B cell (primary cell): ENCODE measurements around the gene SUSD3. TPM values are rescaled to one million over a fixed set of nuclear protein-coding genes. Genes with fewer than 3 reads are reported as not detected.

Experiments
- ATAC-seq: fragments of 200-7000 bp; cut with Tn5 transposase; one replicate; pipeline ENCODE4 v1.10.0; 2021; ENCODE audit warnings: low read depth, mild to moderate bottlenecking, moderate number of reproducible peaks, moderate library complexity
- CTCF ChIA-PET: fragments of 350-600 bp; sonication (Branson Sonifier 250); formaldehyde crosslinking; loops from one replicate; lab custom pipeline; 2021; ENCODE audit warnings: antibody characterized with exemption, inconsistent platforms; lab: Charles Lee
- POLR2A ChIA-PET: fragments of 350-600 bp; sonication (Branson Sonifier 250); formaldehyde crosslinking; loops from one replicate; lab custom pipeline; 2021; ENCODE audit warnings: antibody characterized with exemption; lab: Charles Lee
- DNase-seq: peaks from one replicate; pipeline ENCODE4 v3.0.0; 2013
- H2AFZ ChIP-seq: 2 replicates; pipeline ENCODE4 v1.6.1; 2012; ENCODE audit warnings: mild to moderate bottlenecking, low read depth, low read length; ENCODE audit not compliant: insufficient read depth, poor library complexity, severe bottlenecking
- H3K27ac ChIP-seq, 2 donors: 1 replicate in 1 of 2; 2 replicates in 1 of 2; pipeline ENCODE4 v1.5.1; 2012 to 2013; ENCODE audit warnings: low read length in 2 of 2, mild to moderate bottlenecking in 2 of 2, moderate library complexity in 1 of 2
- H3K27me3 ChIP-seq, 4 experiments: fragments of 200-600 bp in 1 of 4; sonication (generic) in 1 of 4; replicated peaks in 1 of 4; 1 replicate in 2 of 4; 2 replicates in 2 of 4; pipeline versions ENCODE4 v1.6.1 to v1.7.0; 2013 to 2016; ENCODE audit warnings: low read length in 3 of 4, mild to moderate bottlenecking in 2 of 4, mixed read lengths in 1 of 4, moderate library complexity in 1 of 4; ENCODE audit not compliant: insufficient read depth in 4 of 4, control insufficient read depth in 3 of 4; ENCODE audit errors: control extremely low read depth in 1 of 4
- H3K36me3 ChIP-seq, 2 experiments: replicated peaks in 1 of 2; 1 replicate in 1 of 2; 2 replicates in 1 of 2; pipeline versions ENCODE4 v1.6.1 to v1.7.1; 2013; ENCODE audit warnings: low read length in 1 of 2; ENCODE audit not compliant: insufficient read depth in 2 of 2, control insufficient read depth in 1 of 2; ENCODE audit errors: control extremely low read depth in 1 of 2, extremely low read depth in 1 of 2
- H3K4me1 ChIP-seq, 2 donors: fragments of 200-600 bp in 1 of 2; sonication (generic) in 1 of 2; 1 replicate in 1 of 2; 2 replicates in 1 of 2; pipeline versions ENCODE4 v1.5.1 to v1.6.1; 2013 to 2017; ENCODE audit warnings: low read length in 2 of 2; ENCODE audit not compliant: control insufficient read depth in 2 of 2, insufficient read depth in 2 of 2
- H3K4me2 ChIP-seq: replicated peaks from 2 replicates; pipeline ENCODE3; 2012; ENCODE audit warnings: mild to moderate bottlenecking, low read depth, low read length; ENCODE audit not compliant: poor library complexity, severe bottlenecking
- H3K4me3 ChIP-seq, 5 experiments: fragments of 200-600 bp in 1 of 5; sonication (generic) in 1 of 5; 1 replicate in 3 of 5; 2 replicates in 2 of 5; pipeline versions ENCODE4 v1.5.1 to v1.7.0; 2011 to 2016; ENCODE audit warnings: low read length in 4 of 5, mild to moderate bottlenecking in 4 of 5, low read depth in 2 of 5, control low read depth in 1 of 5, moderate library complexity in 1 of 5; ENCODE audit not compliant: insufficient read depth in 1 of 5; ENCODE audit errors: control extremely low read depth in 1 of 5, extremely low read depth in 1 of 5
- H3K79me2 ChIP-seq: fragments of 200-600 bp; sonication (generic); one replicate; pipeline ENCODE4 v1.6.0; 2016; ENCODE audit warnings: low read length; ENCODE audit not compliant: control insufficient read depth, insufficient read depth
- H3K9ac ChIP-seq: fragments of 200-600 bp; sonication (generic); 2 replicates; pipeline ENCODE4 v1.6.1; 2017; ENCODE audit warnings: mild to moderate bottlenecking, low read length, moderate library complexity
- H3K9me3 ChIP-seq, 3 donors: one replicate each; pipeline versions ENCODE4 v1.6.1 to v1.7.1; 2013; ENCODE audit warnings: low read length in 2 of 3; ENCODE audit not compliant: control insufficient read depth in 2 of 3, insufficient read depth in 1 of 3; ENCODE audit errors: control extremely low read depth in 1 of 3
- H4K20me1 ChIP-seq: 2 replicates; pipeline ENCODE4 v1.6.0; 2012; ENCODE audit warnings: mild to moderate bottlenecking, low read length; ENCODE audit not compliant: insufficient read depth, control insufficient read depth, poor library complexity, severe bottlenecking
- H3K27ac Mint-ChIP-seq: one replicate; pipeline ENCODE4 v1.8.0; 2021; ENCODE audit warnings: mixed read lengths
- H3K27me3 Mint-ChIP-seq: one replicate; pipeline ENCODE4 v1.8.0; 2021; ENCODE audit warnings: mixed read lengths
- H3K4me1 Mint-ChIP-seq: one replicate; pipeline ENCODE4 v1.8.0; 2021; ENCODE audit warnings: mixed read lengths
- H3K4me3 Mint-ChIP-seq: one replicate; pipeline ENCODE4 v1.8.0; 2021; ENCODE audit warnings: mixed read lengths
- H3K9me3 Mint-ChIP-seq: one replicate; pipeline ENCODE4 v1.8.0; 2022; ENCODE audit warnings: mixed read lengths; ENCODE audit not compliant: insufficient read depth
- EZH2 ChIP-seq: IDR thresholded peaks from 2 replicates; pipeline ENCODE4 v1.6.1; 2012; ENCODE audit warnings: borderline replicate concordance, low read depth, mild to moderate bottlenecking, moderate library complexity, low read length; ENCODE audit not compliant: insufficient read depth, poor library complexity, severe bottlenecking
- WGBS: methylation state at CpG from one replicate; pipeline ENCODE4 v1.1.5; 2013; ENCODE audit warnings: missing lambda C conversion rate; ENCODE audit not compliant: insufficient coverage; 5-methylcytosine and 5-hydroxymethylcytosine counted together
- intact Hi-C: fragments of 100-400 bp; cut with micrococcal nuclease; formaldehyde crosslinking; loops from one replicate; pipeline ENCODE4 v1.10.0; 2022
- polyA plus RNA-seq: library from polyadenylated mRNA; depleted of rRNA; stranded (reverse); fragments of >200 nt; gene quantifications from 2 replicates; pipeline ENCODE4 v1.2.3, GENCODE V29; 2012
- total RNA-seq, 2 donors: library from RNA; stranded (reverse); fragments of 120-200 nt in 1 of 2; gene quantifications; 1 replicate in 1 of 2; 2 replicates in 1 of 2; pipeline versions ENCODE4 v1.2.3 to v1.2.4, GENCODE V29; 2013 to 2022
- TF ChIP-seq, protein P1 (sequence below): fragments of 200-600 bp; IDR thresholded peaks from one replicate; pipeline ENCODE4 v1.8.0; 2022; ENCODE audit warnings: antibody characterized with exemption, mild to moderate bottlenecking

SUSD3 gene
- total and polyA plus RNA-seq, 2 donors (not counting 1 experiment from before 2014, with no cell fraction given), result 41.0 to 85.0 TPM

DNA sequence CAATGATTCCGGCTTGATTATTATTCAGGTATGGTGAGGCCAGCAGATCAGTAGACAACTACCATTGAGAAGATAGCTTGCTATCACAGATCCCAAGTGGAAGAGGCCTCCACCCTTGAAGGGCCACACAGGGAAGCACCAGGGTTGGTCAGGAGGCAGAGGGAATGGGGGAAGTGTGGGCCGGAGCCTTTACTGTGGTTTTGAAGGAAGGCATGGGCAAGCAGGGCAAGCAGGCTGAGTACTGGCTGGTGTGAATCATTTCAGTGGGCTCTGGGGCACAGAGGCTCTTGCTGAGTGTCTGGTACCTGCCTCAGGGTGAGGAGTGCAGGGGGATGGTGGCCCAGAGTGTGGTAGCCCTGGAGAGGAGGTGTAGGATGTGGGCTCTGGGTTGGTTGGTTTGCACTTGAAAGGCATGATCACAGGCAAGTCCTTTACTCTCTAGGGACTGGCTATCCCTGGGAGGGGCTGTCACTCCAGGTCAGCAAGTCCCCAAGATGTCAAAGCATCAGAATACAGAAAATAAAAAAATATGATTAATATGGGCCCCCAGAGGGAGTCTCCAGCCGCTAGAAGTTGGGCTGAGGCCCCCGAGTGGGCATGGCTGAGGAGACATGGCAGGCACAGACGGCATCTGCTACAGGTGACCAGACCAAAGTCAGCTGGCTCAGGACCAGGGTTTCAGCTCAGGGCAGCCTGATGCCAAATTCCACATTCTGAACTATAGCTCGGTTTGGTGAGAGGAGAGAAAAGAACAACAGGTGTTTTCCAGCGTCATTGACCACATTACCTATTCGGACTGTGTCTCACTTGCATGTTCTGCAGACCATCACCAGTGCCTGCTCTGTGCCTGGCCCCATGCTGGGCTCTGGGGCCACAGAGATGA lies 9.7 kb upstream of the SUSD3 start:
- TF ChIP-seq EZH2, result no peak
- TF ChIP-seq, protein P1, sequence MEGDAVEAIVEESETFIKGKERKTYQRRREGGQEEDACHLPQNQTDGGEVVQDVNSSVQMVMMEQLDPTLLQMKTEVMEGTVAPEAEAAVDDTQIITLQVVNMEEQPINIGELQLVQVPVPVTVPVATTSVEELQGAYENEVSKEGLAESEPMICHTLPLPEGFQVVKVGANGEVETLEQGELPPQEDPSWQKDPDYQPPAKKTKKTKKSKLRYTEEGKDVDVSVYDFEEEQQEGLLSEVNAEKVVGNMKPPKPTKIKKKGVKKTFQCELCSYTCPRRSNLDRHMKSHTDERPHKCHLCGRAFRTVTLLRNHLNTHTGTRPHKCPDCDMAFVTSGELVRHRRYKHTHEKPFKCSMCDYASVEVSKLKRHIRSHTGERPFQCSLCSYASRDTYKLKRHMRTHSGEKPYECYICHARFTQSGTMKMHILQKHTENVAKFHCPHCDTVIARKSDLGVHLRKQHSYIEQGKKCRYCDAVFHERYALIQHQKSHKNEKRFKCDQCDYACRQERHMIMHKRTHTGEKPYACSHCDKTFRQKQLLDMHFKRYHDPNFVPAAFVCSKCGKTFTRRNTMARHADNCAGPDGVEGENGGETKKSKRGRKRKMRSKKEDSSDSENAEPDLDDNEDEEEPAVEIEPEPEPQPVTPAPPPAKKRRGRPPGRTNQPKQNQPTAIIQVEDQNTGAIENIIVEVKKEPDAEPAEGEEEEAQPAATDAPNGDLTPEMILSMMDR, result no peak
- no peak for ATAC-seq
- Histone ChIP-seq H3K4me1 (peaks cover 2 to 3% of the 10 kb centered on the region in 2 donors), H3K36me3 (no peaks in the 10 kb centered on the region), H3K9ac (no peak overlapping the region), H3K4me3 (no peak overlapping the region), H3K4me2 (no peak overlapping the region), H4K20me1 (no peaks in the 10 kb centered on the region), H3K27me3 (no peaks in the 10 kb centered on the region), H3K9me3 (peaks cover 0 to 2% (median 0%) of the 10 kb centered on the region in 3 donors), H3K79me2 (no peaks in the 10 kb centered on the region), H2AFZ (no peak overlapping the region), H3K27ac (no peak overlapping the region)
- CTCF ChIA-PET, result no interaction called here
- POLR2A ChIA-PET, result no interaction called here
- Mint-ChIP-seq H3K27ac (peak overlapping the region; percentile 53), H3K27me3 (no peaks in the 10 kb centered on the region), H3K4me1 (peaks cover 9% of the 10 kb centered on the region), H3K4me3 (no peak overlapping the region), H3K9me3 (no peaks in the 10 kb centered on the region)
- WGBS, result 86% methylated on average over 7 of the region's 8 CpGs
- intact Hi-C loops, result no loop called here
- DNase-seq, result no peak

DNA sequence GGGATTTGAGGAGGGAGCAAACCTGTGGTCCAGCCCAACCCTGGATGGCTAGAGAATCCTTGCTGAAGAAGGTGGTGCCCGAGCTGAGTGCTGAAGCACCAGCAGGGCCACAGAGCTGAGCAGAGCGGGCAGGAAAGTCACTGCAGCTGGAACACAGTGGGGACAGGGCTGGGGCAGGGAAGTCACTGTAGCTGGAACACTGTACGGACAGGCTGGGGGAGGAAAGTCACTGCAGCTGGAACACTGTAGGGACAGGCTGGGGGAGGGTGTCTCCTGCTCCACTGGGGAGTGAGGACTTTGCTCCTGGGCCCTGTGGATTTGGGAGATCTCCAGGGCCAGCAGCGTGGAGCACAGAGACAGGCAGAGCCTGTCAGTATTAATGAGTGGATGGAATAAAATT lies 9.0 kb upstream of the SUSD3 start:
- Histone ChIP-seq H3K27me3 (no peaks in the 10 kb centered on the region), H3K4me2 (no peak overlapping the region), H2AFZ (no peak overlapping the region), H3K79me2 (no peaks in the 10 kb centered on the region), H3K4me1 (no peaks in the 10 kb centered on the region), H3K27ac (no peak overlapping the region), H4K20me1 (no peaks in the 10 kb centered on the region), H3K4me3 (no peak overlapping the region), H3K9me3 (peaks cover 0 to 2% (median 0%) of the 10 kb centered on the region in 3 donors), H3K9ac (no peak overlapping the region), H3K36me3 (no peaks in the 10 kb centered on the region)
- Mint-ChIP-seq H3K4me3 (no peak overlapping the region), H3K27me3 (no peaks in the 10 kb centered on the region), H3K4me1 (peaks cover 7% of the 10 kb centered on the region), H3K27ac (no peak overlapping the region), H3K9me3 (no peaks in the 10 kb centered on the region)
- ATAC-seq, result no peak
- 98% methylated on average over 4 of the region's 4 CpGs for WGBS
- DNase-seq, result no peak
- intact Hi-C loops, result no loop called here
- CTCF ChIA-PET, result interaction anchor here (1.2 kb wide), 1 partner anchor 45 kb away, joined by 5 read pairs; no protein-coding TSS in a partner anchor
- TF ChIP-seq EZH2, result no peak
- TF ChIP-seq, protein P1, result no peak
- POLR2A ChIA-PET, result interaction anchor here (0.7 kb wide), 1 partner anchor 44 kb away, joined by 6 read pairs; no protein-coding TSS in a partner anchor
